GM12878 (cell line): ENCODE data around the gene VPS8. TPM values are rescaled to one million over a fixed set of nuclear protein-coding genes. Genes with fewer than 3 reads are reported as not detected.

Experiments
- ATAC-seq: fragments of 200-7000 bp; cut with Tn5 transposase; 3 replicates; pipeline ENCODE4 v1.9.1; 2020; ENCODE audit warnings: mild to moderate bottlenecking, moderate library complexity
- BruUV-seq: library from RNA; stranded (reverse); fragments of 400-500 nt; replicated peaks from 2 replicates; lab custom pipeline; 2021; lab: Mats Ljungman, UMichigan
- CTCF ChIA-PET: fragments of 300-600 bp; sonication (Branson Sonifier 250); formaldehyde crosslinking; extraction: SDS; loops from one replicate; lab custom pipeline; 2021; ENCODE audit warnings: inconsistent platforms; lab: Yijun Ruan, JAX
- POLR2A ChIA-PET: fragments of 350-600 bp; formaldehyde crosslinking; extraction: SDS; loops from one replicate; lab custom pipeline; 2021; ENCODE audit warnings: inconsistent platforms; lab: Charles Lee
- RAD21 ChIA-PET: fragments of 300-600 bp; sonication (Branson Sonifier 250); formaldehyde crosslinking; loops from one replicate; lab custom pipeline; 2023; ENCODE audit warnings: antibody characterized with exemption; ENCODE audit not compliant: unreplicated experiment; lab: Charles Lee
- SMC1A ChIA-PET: fragments of 300-600 bp; sonication (Branson Sonifier 250); formaldehyde crosslinking; loops from one replicate; lab custom pipeline; 2023; ENCODE audit not compliant: unreplicated experiment, uncharacterized antibody; lab: Charles Lee
- DNase-seq: peaks from one replicate; pipeline ENCODE4 v3.0.0-alpha.2; 2011; ENCODE audit warnings: low read depth, low spot score
- FAIRE-seq: peaks from 3 replicates; lab custom pipeline; 2011; peaks lifted over from hg19 to GRCh38; lab: Jason Lieb, UNC
- H2AFZ ChIP-seq: 2 replicates; pipeline ENCODE4 v1.6.0; 2011; ENCODE audit warnings: low read depth, low read length, control low read depth; ENCODE audit not compliant: control insufficient read depth
- H3K27ac ChIP-seq: 2 replicates; pipeline ENCODE4 v1.5.1; 2011; ENCODE audit warnings: control low read depth; ENCODE audit not compliant: control insufficient read depth, insufficient read depth
- H3K27me3 ChIP-seq, 2 experiments: replicated peaks in 1 of 2; 2 replicates each; pipeline versions ENCODE4 v1.6.0 to v1.6.1; 2011; ENCODE audit warnings: low read length in 1 of 2; ENCODE audit not compliant: control insufficient read depth in 2 of 2, insufficient read depth in 2 of 2
- H3K36me3 ChIP-seq, 2 experiments: 2 replicates each; pipeline ENCODE4 v1.5.1; 2011; ENCODE audit warnings: low read length in 1 of 2; ENCODE audit not compliant: control insufficient read depth in 2 of 2, insufficient read depth in 2 of 2
- H3K4me1 ChIP-seq: 2 replicates; pipeline ENCODE4 v1.6.1; 2011; ENCODE audit warnings: mild to moderate bottlenecking, low read length, moderate library complexity, mixed read lengths; ENCODE audit not compliant: control insufficient read depth, insufficient read depth
- H3K4me2 ChIP-seq: 2 replicates; pipeline ENCODE4 v1.6.0; 2011; ENCODE audit warnings: control low read depth; ENCODE audit not compliant: control insufficient read depth, insufficient read depth
- H3K4me3 ChIP-seq: fragments of 200-600 bp; sonication (generic); 2 replicates; pipeline ENCODE4 v1.5.1; 2016
- H3K79me2 ChIP-seq: 2 replicates; pipeline ENCODE4 v1.6.0; 2011; ENCODE audit warnings: low read length; ENCODE audit not compliant: control insufficient read depth, insufficient read depth
- H3K9ac ChIP-seq: 2 replicates; pipeline ENCODE4 v1.8.0; 2011; ENCODE audit warnings: low read length, control low read depth, mixed read lengths; ENCODE audit not compliant: control insufficient read depth, insufficient read depth
- H3K9me3 ChIP-seq: replicated peaks from 3 replicates; pipeline ENCODE4 v1.5.1; 2011; ENCODE audit warnings: mild to moderate bottlenecking, low read length; ENCODE audit not compliant: control insufficient read depth, insufficient read depth
- H4K20me1 ChIP-seq: 2 replicates; pipeline ENCODE4 v1.6.0; 2011; ENCODE audit not compliant: control insufficient read depth, insufficient read depth
- BACH1 ChIP-seq: fragments of 450-650 bp; IDR thresholded peaks from 2 replicates; pipeline ENCODE4 v1.6.1; 2017; ENCODE audit warnings: mild to moderate bottlenecking, borderline replicate concordance
- CBX3 ChIP-seq: fragments of 200-600 bp; sonication (generic); IDR thresholded peaks from 2 replicates; pipeline ENCODE4 v1.6.1; 2016; ENCODE audit warnings: low read depth, borderline replicate concordance
- CBX5 ChIP-seq: sonication (generic); IDR thresholded peaks from 2 replicates; pipeline ENCODE4 v1.6.1; 2016; ENCODE audit warnings: low read depth, moderate library complexity, mild to moderate bottlenecking, inconsistent platforms
- CHD2 ChIP-seq: IDR thresholded peaks from 2 replicates; pipeline ENCODE4 v1.6.1; 2011; ENCODE audit warnings: low read depth, low read length, improper control_type of control experiment, borderline replicate concordance
- CHD4 ChIP-seq: fragments of 200-600 bp; sonication (generic); IDR thresholded peaks from 2 replicates; pipeline ENCODE4 v1.6.1; 2016; ENCODE audit warnings: mild to moderate bottlenecking
- KAT2A ChIP-seq: conservative IDR thresholded peaks from 2 replicates; pipeline ENCODE4 v1.6.1; 2011; ENCODE audit warnings: low read depth, low read length; ENCODE audit not compliant: control insufficient read depth
- RBBP5 ChIP-seq: fragments of 200-600 bp; sonication (generic); conservative IDR thresholded peaks from 2 replicates; pipeline ENCODE4 v1.6.1; 2016
- RCOR1 ChIP-seq: conservative IDR thresholded peaks from 2 replicates; pipeline ENCODE4 v1.6.1; 2012; ENCODE audit warnings: low read depth, low read length, improper control_type of control experiment
- RFX5 ChIP-seq: IDR thresholded peaks from 2 replicates; pipeline ENCODE4 v1.6.1; 2011; ENCODE audit warnings: low read depth, low read length, improper control_type of control experiment
- SMC3 ChIP-seq: IDR thresholded peaks from 2 replicates; pipeline ENCODE4 v1.6.1; 2011; ENCODE audit warnings: low read length, improper control_type of control experiment, borderline replicate concordance
- SUPT20H ChIP-seq: IDR thresholded peaks from 2 replicates; pipeline ENCODE4 v1.6.1; 2011; ENCODE audit warnings: low read depth, mild to moderate bottlenecking, low read length, moderate library complexity, borderline replicate concordance; ENCODE audit not compliant: control insufficient read depth
- TARDBP ChIP-seq: IDR thresholded peaks from 2 replicates; pipeline ENCODE4 v1.6.1; 2016; ENCODE audit warnings: borderline replicate concordance
- TCF12 ChIP-seq: IDR thresholded peaks from 2 replicates; pipeline ENCODE4 v1.6.1; 2011; ENCODE audit warnings: low read depth, mild to moderate bottlenecking, low read length
- TCF7 ChIP-seq: IDR thresholded peaks from 2 replicates; pipeline ENCODE4 v1.6.1; 2014; ENCODE audit warnings: antibody characterized with exemption, borderline replicate concordance
- WGBS: methylation state at CpG from one replicate; pipeline ENCODE4 v1.1.6; 2016; ENCODE audit warnings: low lambda C conversion rate; ENCODE audit not compliant: insufficient replicate concordance, insufficient coverage; ENCODE audit errors: missing lambda C conversion rate; 5-methylcytosine and 5-hydroxymethylcytosine counted together
- in situ Hi-C: fragments of 300-500 bp; cut with MboI; formaldehyde crosslinking; loops from 9 replicates; pipeline ENCODE4 v1.14.3; 2018; ENCODE audit warnings: mixed read lengths
- intact Hi-C: fragments of 100-400 bp; cut with micrococcal nuclease; formaldehyde crosslinking; loops from one replicate; pipeline ENCODE4 v1.14.2; 2022; ENCODE audit not compliant: unreplicated experiment
- polyA plus RNA-seq, 11 experiments: library from polyadenylated mRNA; depleted of rRNA in 4 of 11; unstranded in 6 of 11; stranded (reverse) in 5 of 11; fragments of >200 nt; fragmentation: Nextera tagmentation in 4 of 11; fragmentation: Illumina TruSeq in 1 of 11; extraction: Ambion mirVana in 4 of 11; extraction: Trizol in 1 of 11; gene quantifications; 1 replicate in 1 of 11; 2 replicates in 10 of 11; pipeline versions ENCODE4 v1.2.1 to v1.2.3, GENCODE V29; 2011 to 2016; ENCODE audit warnings: inconsistent platforms in 2 of 11, missing spikeins in 2 of 11, low read depth in 1 of 11
- total RNA-seq, 4 experiments: library from RNA; depleted of rRNA in 3 of 4; stranded (reverse); fragments of >200 nt in 3 of 4; fragmentation: Illumina TruSeq in 1 of 4; extraction: Trizol in 1 of 4; gene quantifications; 2 replicates each; pipeline versions ENCODE4 v1.2.1 to v1.2.3, GENCODE V29; 2013 to 2021
- TF ChIP-seq, protein P1 (sequence below): IDR thresholded peaks from 2 replicates; pipeline ENCODE4 v1.6.1; 2011; ENCODE audit warnings: borderline replicate concordance, low read depth, mild to moderate bottlenecking, moderate library complexity, mixed read lengths, low read length; ENCODE audit not compliant: insufficient read depth; ENCODE audit errors: extremely low read length
- TF ChIP-seq, protein P2 (sequence below): IDR thresholded peaks from 2 replicates; pipeline ENCODE4 v1.6.1; 2012; ENCODE audit warnings: low read depth, low read length, improper control_type of control experiment
- TF ChIP-seq, protein P3 (sequence below): fragments of 450-650 bp; IDR thresholded peaks from 2 replicates; pipeline ENCODE4 v1.6.1; 2016; ENCODE audit warnings: mild to moderate bottlenecking
- TF ChIP-seq, protein P4 (sequence below): fragments of 450-650 bp; formaldehyde crosslinking; IDR thresholded peaks from 2 replicates; pipeline ENCODE4 v1.4.0; 2020; ENCODE audit warnings: mild to moderate bottlenecking, moderate library complexity

VPS8 gene
- total and polyA plus RNA-seq, 10 of the 15 experiments (the other 5 are each of a cell fraction or from before 2014, with no cell fraction given): 8.9 to 34.7 (median 20.9) TPM

DNA sequence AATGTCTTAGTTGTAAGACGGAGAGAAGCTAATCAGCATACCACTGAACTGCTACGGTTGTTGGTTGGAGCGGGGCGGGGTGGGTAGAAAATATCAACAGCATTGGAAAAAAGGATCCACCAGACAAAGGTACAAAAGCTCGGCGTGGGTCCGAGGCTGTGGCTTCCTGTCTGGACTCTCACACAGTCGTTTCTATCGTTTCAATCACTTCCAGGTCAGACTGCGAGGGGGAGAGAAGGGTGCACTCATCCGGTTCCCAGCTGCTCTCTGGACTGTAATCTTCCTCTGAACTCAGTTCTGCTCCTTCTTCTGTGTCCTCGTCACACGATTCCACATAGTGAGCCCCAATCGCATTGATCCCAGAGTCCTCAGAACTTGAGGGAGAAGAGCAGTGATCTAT is 270.9 kb downstream of the VPS8 start:
- Histone ChIP-seq H3K4me3 (no peak overlapping the region), H2AFZ (no peak overlapping the region)
- intact Hi-C loops: no loop called here
- no peak for FAIRE-seq
- TF ChIP-seq CBX3: no peak
- no peak for TF ChIP-seq BACH1
- no peak for TF ChIP-seq CHD4
- TF ChIP-seq, protein P1, sequence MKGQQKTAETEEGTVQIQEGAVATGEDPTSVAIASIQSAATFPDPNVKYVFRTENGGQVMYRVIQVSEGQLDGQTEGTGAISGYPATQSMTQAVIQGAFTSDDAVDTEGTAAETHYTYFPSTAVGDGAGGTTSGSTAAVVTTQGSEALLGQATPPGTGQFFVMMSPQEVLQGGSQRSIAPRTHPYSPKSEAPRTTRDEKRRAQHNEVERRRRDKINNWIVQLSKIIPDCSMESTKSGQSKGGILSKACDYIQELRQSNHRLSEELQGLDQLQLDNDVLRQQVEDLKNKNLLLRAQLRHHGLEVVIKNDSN: no peak
- no peak for TF ChIP-seq TCF12
- TF ChIP-seq RCOR1: no peak
- TF ChIP-seq CHD2: no peak
- TF ChIP-seq, protein P2, sequence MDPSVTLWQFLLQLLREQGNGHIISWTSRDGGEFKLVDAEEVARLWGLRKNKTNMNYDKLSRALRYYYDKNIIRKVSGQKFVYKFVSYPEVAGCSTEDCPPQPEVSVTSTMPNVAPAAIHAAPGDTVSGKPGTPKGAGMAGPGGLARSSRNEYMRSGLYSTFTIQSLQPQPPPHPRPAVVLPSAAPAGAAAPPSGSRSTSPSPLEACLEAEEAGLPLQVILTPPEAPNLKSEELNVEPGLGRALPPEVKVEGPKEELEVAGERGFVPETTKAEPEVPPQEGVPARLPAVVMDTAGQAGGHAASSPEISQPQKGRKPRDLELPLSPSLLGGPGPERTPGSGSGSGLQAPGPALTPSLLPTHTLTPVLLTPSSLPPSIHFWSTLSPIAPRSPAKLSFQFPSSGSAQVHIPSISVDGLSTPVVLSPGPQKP: no peak
- TF ChIP-seq CBX5: no peak
- TF ChIP-seq, protein P3, sequence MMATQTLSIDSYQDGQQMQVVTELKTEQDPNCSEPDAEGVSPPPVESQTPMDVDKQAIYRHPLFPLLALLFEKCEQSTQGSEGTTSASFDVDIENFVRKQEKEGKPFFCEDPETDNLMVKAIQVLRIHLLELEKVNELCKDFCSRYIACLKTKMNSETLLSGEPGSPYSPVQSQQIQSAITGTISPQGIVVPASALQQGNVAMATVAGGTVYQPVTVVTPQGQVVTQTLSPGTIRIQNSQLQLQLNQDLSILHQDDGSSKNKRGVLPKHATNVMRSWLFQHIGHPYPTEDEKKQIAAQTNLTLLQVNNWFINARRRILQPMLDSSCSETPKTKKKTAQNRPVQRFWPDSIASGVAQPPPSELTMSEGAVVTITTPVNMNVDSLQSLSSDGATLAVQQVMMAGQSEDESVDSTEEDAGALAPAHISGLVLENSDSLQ: no peak
- no peak for TF ChIP-seq SMC3
- no peak for TF ChIP-seq RFX5
- TF ChIP-seq TCF7: no peak
- no peak for TF ChIP-seq KAT2A
- TF ChIP-seq SUPT20H: no peak
- TF ChIP-seq RBBP5: no peak
- TF ChIP-seq TARDBP: no peak
- TF ChIP-seq, protein P4, sequence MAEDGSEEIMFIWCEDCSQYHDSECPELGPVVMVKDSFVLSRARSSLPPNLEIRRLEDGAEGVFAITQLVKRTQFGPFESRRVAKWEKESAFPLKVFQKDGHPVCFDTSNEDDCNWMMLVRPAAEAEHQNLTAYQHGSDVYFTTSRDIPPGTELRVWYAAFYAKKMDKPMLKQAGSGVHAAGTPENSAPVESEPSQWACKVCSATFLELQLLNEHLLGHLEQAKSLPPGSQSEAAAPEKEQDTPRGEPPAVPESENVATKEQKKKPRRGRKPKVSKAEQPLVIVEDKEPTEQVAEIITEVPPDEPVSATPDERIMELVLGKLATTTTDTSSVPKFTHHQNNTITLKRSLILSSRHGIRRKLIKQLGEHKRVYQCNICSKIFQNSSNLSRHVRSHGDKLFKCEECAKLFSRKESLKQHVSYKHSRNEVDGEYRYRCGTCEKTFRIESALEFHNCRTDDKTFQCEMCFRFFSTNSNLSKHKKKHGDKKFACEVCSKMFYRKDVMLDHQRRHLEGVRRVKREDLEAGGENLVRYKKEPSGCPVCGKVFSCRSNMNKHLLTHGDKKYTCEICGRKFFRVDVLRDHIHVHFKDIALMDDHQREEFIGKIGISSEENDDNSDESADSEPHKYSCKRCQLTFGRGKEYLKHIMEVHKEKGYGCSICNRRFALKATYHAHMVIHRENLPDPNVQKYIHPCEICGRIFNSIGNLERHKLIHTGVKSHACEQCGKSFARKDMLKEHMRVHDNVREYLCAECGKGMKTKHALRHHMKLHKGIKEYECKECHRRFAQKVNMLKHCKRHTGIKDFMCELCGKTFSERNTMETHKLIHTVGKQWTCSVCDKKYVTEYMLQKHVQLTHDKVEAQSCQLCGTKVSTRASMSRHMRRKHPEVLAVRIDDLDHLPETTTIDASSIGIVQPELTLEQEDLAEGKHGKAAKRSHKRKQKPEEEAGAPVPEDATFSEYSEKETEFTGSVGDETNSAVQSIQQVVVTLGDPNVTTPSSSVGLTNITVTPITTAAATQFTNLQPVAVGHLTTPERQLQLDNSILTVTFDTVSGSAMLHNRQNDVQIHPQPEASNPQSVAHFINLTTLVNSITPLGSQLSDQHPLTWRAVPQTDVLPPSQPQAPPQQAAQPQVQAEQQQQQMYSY (CRISPR knock-in tag): no peak
- TF ChIP-seq, all 136 proteins: peak for 0
- ChIA-PET POLR2A (no interaction called here), RAD21 (interaction anchor here (1.2 kb wide), 1 partner anchor 42 kb away, joined by 4 read pairs; no protein-coding TSS in a partner anchor), SMC1A (interaction anchor here (1.2 kb wide), 1 partner anchor 94 kb away, joined by 3 read pairs; no protein-coding TSS in a partner anchor), CTCF (interaction anchor here (1.2 kb wide), 1 partner anchor 10 kb away, joined by 3 read pairs; no protein-coding TSS in a partner anchor)
- in situ Hi-C loops: no loop called here
- Histone ChIP-seq H3K36me3 (no peaks in the 10 kb centered on the region), H3K4me1 (no peaks in the 10 kb centered on the region), H3K27me3 (peaks cover 0 to 2% of the 10 kb centered on the region in 2 experiments; a peak in 1 of 4 replicates), H3K27ac (no peak overlapping the region), H3K9ac (no peak overlapping the region), H3K4me2 (no peak overlapping the region), H3K9me3 (no peaks in the 10 kb centered on the region), H3K79me2 (no peaks in the 10 kb centered on the region), H4K20me1 (no peaks in the 10 kb centered on the region)
- no peak for DNase-seq
- no TSS peak for BruUV-seq
- ATAC-seq: no peak
- WGBS: 47% methylated on average over 14 of the region's 14 CpGs
